ENCODE results near the gene CCDC60. TPM values are rescaled to one million over a fixed set of nuclear protein-coding genes. Genes with fewer than 3 reads are reported as not detected.

Gene CCDC60
- total RNA-seq, 4 donors from 2014 or later = 0.64 to 10.6 (median 2.1) TPM

DNA sequence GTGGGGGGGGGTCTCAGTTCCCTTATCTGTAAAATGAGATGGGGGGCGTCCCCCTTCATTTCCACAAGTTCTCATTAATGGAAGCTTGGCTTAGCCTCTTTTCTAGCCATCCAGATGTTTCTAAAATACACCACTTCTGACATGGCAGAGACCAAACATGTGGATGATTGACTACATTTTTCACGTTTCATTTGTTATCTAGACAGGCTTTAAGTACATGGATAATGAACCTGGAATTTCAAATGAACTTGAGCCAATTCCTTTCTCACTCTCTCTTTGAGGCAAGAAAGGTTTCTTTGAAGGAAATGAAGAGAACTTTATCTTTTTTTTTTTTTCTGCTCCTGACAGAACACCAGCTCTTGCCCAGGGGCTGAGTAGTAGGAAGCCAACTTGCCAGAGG is 39.1 kb downstream of the CCDC60 start:
- no peaks in the 10 kb centered on the region for H3K27me3 ChIP-seq

DNA sequence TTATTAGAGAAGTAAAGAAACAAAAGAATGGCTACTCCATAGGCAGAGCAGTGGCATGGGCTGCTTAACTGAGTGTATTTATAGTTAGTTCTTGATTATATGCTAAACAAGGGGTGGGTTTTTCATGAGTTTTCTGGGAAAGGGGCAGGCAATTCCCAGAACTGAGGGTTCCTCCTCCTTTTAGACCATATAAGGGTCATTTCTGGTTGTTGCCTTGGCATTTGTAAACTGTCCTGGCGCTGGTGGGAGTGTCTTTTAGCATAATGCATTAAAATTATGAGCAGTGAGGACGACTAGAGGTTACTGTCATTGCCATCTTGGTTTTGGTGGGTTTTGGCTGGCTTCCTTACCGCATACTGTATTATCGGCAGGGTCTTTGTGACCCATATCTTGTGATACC is 40.1 kb downstream of the CCDC60 start:
- no peak overlapping the region for H3K27ac ChIP-seq
- TF ChIP-seq, protein P1, sequence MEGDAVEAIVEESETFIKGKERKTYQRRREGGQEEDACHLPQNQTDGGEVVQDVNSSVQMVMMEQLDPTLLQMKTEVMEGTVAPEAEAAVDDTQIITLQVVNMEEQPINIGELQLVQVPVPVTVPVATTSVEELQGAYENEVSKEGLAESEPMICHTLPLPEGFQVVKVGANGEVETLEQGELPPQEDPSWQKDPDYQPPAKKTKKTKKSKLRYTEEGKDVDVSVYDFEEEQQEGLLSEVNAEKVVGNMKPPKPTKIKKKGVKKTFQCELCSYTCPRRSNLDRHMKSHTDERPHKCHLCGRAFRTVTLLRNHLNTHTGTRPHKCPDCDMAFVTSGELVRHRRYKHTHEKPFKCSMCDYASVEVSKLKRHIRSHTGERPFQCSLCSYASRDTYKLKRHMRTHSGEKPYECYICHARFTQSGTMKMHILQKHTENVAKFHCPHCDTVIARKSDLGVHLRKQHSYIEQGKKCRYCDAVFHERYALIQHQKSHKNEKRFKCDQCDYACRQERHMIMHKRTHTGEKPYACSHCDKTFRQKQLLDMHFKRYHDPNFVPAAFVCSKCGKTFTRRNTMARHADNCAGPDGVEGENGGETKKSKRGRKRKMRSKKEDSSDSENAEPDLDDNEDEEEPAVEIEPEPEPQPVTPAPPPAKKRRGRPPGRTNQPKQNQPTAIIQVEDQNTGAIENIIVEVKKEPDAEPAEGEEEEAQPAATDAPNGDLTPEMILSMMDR (IDR thresholded peaks at IDR 0.05) = no peak
- TF ChIP-seq POLR2A (IDR thresholded peaks at IDR 0.05) = no peak
- H3K9me3 ChIP-seq = no peaks in the 10 kb centered on the region
- no peaks in the 10 kb centered on the region for H3K27me3 ChIP-seq
- peaks cover 0 to 66% (median 50%) of the 10 kb centered on the region in 3 donors for H3K4me1 ChIP-seq
- intact Hi-C loops (cut with DNase I) = no loop called here
- H3K4me3 ChIP-seq = no peak overlapping the region
- DNase-seq = no peak
- 84 to 89% methylated on average over 4 of the region's 4 CpGs for WGBS, 2 donors
- no peaks in the 10 kb centered on the region for H3K36me3 ChIP-seq

More for the DNA sequence above, 39.1 kb downstream of the CCDC60 start:
- no peaks in the 10 kb centered on the region for H3K36me3 ChIP-seq
- H3K4me1 ChIP-seq = peaks cover 0 to 75% (median 59%) of the 10 kb centered on the region in 3 donors
- 29 to 45% methylated on average over 2 of the region's 2 CpGs for WGBS, 2 donors
- intact Hi-C loops (cut with DNase I) = no loop called here
- H3K27ac ChIP-seq = no peak overlapping the region
- no peak for DNase-seq
- TF ChIP-seq POLR2A (IDR thresholded peaks at IDR 0.05) = no peak
- TF ChIP-seq, protein P1 (IDR thresholded peaks at IDR 0.05) = no peak
- H3K9me3 ChIP-seq = no peaks in the 10 kb centered on the region
- H3K4me3 ChIP-seq = no peak overlapping the region

GRCh38 chr12:119375075-119375882 is 40.8 kb downstream of the CCDC60 start:
- no peak for DNase-seq
- Histone ChIP-seq H3K9me3 (no peaks in the 10 kb centered on the region), H3K27ac (no peak overlapping the region), H3K36me3 (no peaks in the 10 kb centered on the region), H3K4me1 (peaks cover 0 to 59% (median 47%) of the 10 kb centered on the region in 3 donors), H3K27me3 (no peaks in the 10 kb centered on the region), H3K4me3 (no peak overlapping the region)
- intact Hi-C loops (cut with DNase I) = no loop called here
- WGBS, 2 donors = 59 to 66% methylated on average over 6 to 7 of the region's 7 CpGs
- TF ChIP-seq, protein P1 (IDR thresholded peaks at IDR 0.05) = no peak
- TF ChIP-seq POLR2A (IDR thresholded peaks at IDR 0.05) = no peak

GRCh38 chr12:119375883-119376190 is 41.3 kb downstream of the CCDC60 start:
- no peaks in the 10 kb centered on the region for H3K9me3 ChIP-seq
- H3K4me1 ChIP-seq = peaks cover 0 to 54% (median 42%) of the 10 kb centered on the region in 3 donors
- WGBS, 2 donors = 4 to 12% methylated on average over 5 of the region's 5 CpGs
- H3K36me3 ChIP-seq = no peaks in the 10 kb centered on the region
- intact Hi-C loops (cut with DNase I) = no loop called here
- H3K27ac ChIP-seq = no peak overlapping the region
- no peaks in the 10 kb centered on the region for H3K27me3 ChIP-seq
- DNase-seq = no peak
- TF ChIP-seq POLR2A (IDR thresholded peaks at IDR 0.05) = no peak
- TF ChIP-seq, protein P1 (IDR thresholded peaks at IDR 0.05) = no peak
- H3K4me3 ChIP-seq = no peak overlapping the region

- no peak overlapping the region for H3K4me3 ChIP-seq
- intact Hi-C loops (cut with DNase I) = no loop called here
- H3K27me3 ChIP-seq = no peaks in the 10 kb centered on the region
- no peaks in the 10 kb centered on the region for H3K9me3 ChIP-seq
- TF ChIP-seq, protein P1 (IDR thresholded peaks at IDR 0.05) = no peak
- TF ChIP-seq POLR2A (IDR thresholded peaks at IDR 0.05) = no peak
- WGBS, 2 donors = 54 to 75% methylated on average over 4 of the region's 4 CpGs
- H3K4me1 ChIP-seq = peaks cover 0 to 23% (median 18%) of the 10 kb centered on the region in 3 donors
- H3K36me3 ChIP-seq = no peaks in the 10 kb centered on the region
- H3K27ac ChIP-seq = no peak overlapping the region
- no peak for DNase-seq
Measured at GRCh38 chr12:119378903-119379302, 44.4 kb downstream of the CCDC60 start.
